GM10847 (cell line): ENCODE measurements around the gene PPP1R26.

Experiments used
- POLR2A ChIP-seq: IDR thresholded peaks from 2 replicates; pipeline ENCODE4 v1.6.1; 2011; ENCODE audit not compliant: insufficient read length; ENCODE audit errors: extremely low read depth

PPP1R26 gene

GRCh38 chr9:135522931-135523330, 43.3 kb downstream of the PPP1R26 start:
- no peak for TF ChIP-seq POLR2A

GRCh38 chr9:135523521-135524129, 44.0 kb downstream of the PPP1R26 start:
- no peak for TF ChIP-seq POLR2A

DNA sequence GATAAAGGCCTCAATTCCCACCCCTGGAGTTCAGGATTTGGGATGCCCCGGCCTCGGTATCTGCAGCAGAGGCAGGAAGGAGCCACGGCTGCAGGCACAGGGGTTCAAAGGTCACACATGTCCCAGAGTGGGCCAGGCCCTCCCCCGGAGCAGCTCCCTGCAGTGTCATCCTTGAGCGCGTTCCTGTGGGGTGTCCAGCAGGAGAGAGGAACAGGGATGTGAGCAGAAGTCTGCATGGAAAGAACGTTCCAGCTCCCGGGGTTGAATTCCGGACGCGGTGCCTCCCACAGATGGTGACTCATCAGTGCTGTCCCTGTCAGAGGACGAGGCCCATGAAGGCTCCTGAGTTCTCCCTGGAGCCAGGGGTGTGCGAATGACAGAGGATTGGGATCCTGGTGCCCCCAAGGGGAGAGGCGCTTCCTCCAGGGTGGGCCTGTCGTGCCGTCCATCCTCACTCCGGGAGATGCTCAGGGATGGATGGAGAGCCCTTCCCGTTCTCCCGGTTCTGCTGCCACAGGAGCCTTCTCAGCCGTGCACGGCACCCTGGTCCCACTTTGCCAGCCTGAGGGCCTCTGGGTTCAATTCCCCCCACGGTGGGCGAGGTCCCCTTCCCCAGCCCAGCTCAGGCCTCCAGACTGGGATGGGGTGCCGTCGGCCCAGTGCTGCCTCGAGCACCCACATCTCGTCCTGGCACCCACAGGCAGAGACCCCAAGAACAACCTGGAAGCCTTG, 44.7 kb downstream of the PPP1R26 start:
- no peak for TF ChIP-seq POLR2A

DNA sequence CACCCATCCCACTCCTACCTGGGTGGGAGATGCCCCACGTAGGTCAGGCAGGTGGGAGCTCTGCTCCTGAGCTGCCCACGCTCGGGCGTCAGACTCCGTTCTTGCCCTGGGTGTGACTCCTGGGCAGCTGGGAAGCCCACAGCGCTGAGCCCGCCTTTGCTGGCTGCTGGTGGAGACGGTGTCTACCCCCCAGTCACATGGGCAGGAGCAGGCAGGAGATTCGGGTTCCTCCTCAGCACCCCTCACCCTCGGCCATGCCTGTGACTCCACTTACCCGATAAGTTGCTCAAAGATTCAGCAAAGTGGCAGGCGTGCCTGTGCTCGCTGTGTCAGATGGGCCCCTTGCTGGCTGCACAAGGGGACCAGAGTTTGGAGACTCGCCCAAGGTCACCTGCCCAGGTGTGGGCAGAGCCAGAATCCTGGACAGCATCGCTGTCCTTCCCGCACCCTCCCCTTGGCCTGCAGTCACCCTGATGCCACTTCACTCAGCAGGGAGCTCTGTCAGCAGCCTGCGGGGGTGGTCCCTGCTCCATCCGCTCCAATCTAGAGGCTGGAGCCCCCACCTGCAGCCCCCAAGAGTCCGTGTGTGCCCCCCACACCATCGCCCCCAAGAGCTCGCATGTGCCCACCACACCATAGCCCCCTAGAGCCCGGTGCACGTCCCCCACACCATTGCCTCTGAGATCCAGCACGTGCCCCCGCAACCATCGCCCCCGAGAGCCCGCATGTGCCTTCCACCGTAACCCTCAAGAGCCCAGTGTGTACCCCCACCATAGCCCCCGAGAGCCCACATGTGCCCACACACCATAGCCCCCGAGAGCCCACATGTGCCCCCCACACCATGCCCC, 45.9 kb downstream of the PPP1R26 start:
- TF ChIP-seq POLR2A = no peak

GRCh38 chr9:135526089-135526729, 46.6 kb downstream of the PPP1R26 start:
- TF ChIP-seq POLR2A = no peak

GRCh38 chr9:135526730-135527571, 47.4 kb downstream of the PPP1R26 start:
- TF ChIP-seq POLR2A = no peak

DNA sequence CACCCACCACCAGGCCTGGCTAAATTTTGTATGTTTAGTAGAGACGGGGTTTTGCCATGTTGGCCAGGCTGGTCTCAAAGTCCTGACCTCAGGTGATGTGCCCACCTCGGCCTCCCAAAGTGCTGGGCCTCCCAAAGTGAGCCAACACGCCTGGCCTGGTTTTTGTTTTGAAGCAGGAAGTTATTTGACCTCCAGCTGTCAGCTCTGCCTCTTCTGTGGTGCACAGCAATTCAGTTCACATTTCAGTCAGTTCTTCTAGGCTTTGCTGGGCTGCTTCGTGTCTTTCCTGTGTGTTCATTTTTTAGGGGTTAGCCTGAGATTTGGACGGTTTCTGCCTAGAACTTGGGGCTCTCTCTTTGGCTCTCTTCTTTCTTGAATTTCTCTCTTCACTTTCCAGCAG, 50.6 kb downstream of the PPP1R26 start:
- TF ChIP-seq POLR2A = no peak

GRCh38 chr9:135531096-135531495, 51.5 kb downstream of the PPP1R26 start:
- TF ChIP-seq POLR2A = no peak

DNA sequence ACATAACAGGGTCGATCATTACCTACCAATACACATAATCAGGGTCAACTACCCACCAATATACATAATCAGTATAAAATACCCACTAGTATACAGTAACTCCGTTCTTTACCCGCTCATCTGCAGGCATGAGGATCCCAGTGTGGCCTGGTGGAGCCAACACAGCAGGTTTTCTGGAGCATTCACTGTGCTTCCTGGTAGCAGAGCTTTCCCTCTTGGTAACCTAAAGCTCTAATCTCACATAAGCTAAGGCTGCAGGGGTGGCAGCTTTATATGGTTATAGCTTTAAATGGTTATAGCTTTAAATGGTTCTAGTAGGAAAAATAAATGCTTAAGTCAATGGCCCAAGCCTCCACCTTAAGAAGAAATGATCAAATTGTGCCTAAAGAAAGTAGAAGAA, 53.5 kb downstream of the PPP1R26 start:
- no peak for TF ChIP-seq POLR2A

DNA sequence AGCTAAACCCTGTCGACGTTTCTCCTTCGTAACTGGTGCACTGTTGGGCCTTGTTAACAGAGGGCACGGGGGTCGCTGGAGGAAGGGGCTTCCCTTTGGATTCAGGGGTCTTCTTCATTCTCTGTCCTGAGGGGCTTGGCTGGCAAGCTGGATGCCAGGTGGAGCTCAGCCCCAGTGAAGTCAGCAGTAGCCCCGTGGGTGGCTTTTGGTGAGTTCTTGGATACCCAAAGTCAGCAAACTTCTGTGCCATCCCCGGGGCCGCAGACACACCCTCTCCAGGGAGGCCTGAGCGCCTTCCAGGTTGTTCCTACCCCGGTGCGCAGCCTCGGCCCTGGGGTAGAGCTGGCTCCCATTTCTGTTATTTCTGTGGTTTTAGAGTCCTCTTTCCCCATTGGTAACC, 54.1 kb downstream of the PPP1R26 start:
- no peak for TF ChIP-seq POLR2A

DNA sequence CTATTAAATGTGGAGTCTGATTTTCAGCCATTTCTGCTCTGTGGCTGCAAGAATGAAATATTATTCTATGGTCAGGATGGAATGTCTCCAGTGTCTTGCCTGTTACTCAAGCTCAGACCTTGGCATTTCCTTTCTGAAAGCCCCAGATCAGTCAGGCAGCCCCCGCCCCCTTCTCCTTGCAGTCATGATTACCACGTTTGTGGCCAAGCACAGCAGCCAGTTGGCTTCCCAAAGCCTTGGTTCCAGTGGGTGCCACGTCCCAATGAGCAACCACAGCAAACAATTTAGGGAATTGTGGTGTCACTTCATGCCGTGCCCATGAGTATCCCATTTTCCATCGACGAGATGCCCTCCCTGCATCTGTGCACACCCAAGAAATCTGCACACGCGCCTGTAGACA, 56.6 kb downstream of the PPP1R26 start:
- no peak for TF ChIP-seq POLR2A
